Esophagus (tissue), 2 donors: Measurements from ENCODE around the gene MIB2. TPM values are rescaled to one million over a fixed set of nuclear protein-coding genes. Genes with fewer than 3 reads are reported as not detected.
A peak's percentile ranks its signal among the peaks of the same experiment; 100 is the strongest.

Experiments used
- H3K27ac ChIP-seq, 2 donors: one replicate each; pipeline ENCODE4 v1.5.1; 2013; ENCODE audit warnings: low read depth in 2 of 2, mild to moderate bottlenecking in 2 of 2, inconsistent platforms in 1 of 2, low read length in 1 of 2, moderate library complexity in 1 of 2
- H3K27me3 ChIP-seq, 2 donors: one replicate each; pipeline ENCODE4 v1.6.1; 2013; ENCODE audit warnings: low read length in 2 of 2, control low read depth in 1 of 2, mild to moderate bottlenecking in 1 of 2; ENCODE audit not compliant: insufficient read depth in 2 of 2, control insufficient read depth in 1 of 2
- H3K36me3 ChIP-seq, 2 donors: one replicate each; pipeline ENCODE4 v1.6.1; 2013; ENCODE audit warnings: low read length in 1 of 2; ENCODE audit not compliant: control insufficient read depth in 2 of 2, insufficient read depth in 2 of 2
- H3K4me1 ChIP-seq, 2 donors: one replicate each; pipeline ENCODE4 v1.6.1; 2013; ENCODE audit warnings: low read length in 1 of 2; ENCODE audit not compliant: control insufficient read depth in 2 of 2, insufficient read depth in 2 of 2
- H3K4me3 ChIP-seq, 2 donors: one replicate each; pipeline ENCODE4 v1.5.1; 2013; ENCODE audit warnings: low read length in 2 of 2, mild to moderate bottlenecking in 2 of 2, low read depth in 1 of 2, moderate library complexity in 1 of 2
- H3K9me3 ChIP-seq, 2 donors: one replicate each; pipeline ENCODE4 v1.6.1; 2013; ENCODE audit warnings: mild to moderate bottlenecking in 2 of 2, low read depth in 1 of 2, low read length in 1 of 2, moderate library complexity in 1 of 2; ENCODE audit not compliant: control insufficient read depth in 2 of 2, insufficient read depth in 1 of 2
- WGBS, 2 donors: extraction: QIAGEN DNeasy Blood & Tissue Kit; methylation state at CpG; one replicate each; pipeline ENCODE4 v1.1.7; 2013; 5-methylcytosine and 5-hydroxymethylcytosine counted together
- polyA plus RNA-seq, 2 donors: library from polyadenylated mRNA; stranded (reverse); fragments of 200-250 nt; gene quantifications; one replicate each; pipeline ENCODE4 v1.2.3, GENCODE V29; 2013
- donor health status: healthy with polysubstance abuse.
- donor health status: Bipolar disorder and iron deficiency.

The MIB2 gene
- polyA plus RNA-seq, 2 donors: 89.9 to 153 TPM

GRCh38 chr1:1626207-1627141 is 11.2 kb downstream of the MIB2 start:
- peak overlapping the region in 1 of 2 donors; percentile 15 for H3K4me3 ChIP-seq

GRCh38 chr1:1627261-1627828 is 12.0 kb downstream of the MIB2 start:
- 48 to 65% methylated on average over 19 to 37 of the region's 37 CpGs for WGBS, 2 donors
- Histone ChIP-seq H3K4me1 (peaks cover 0 to 36% of the 10 kb centered on the region in 2 donors), H3K9me3 (no peaks in the 10 kb centered on the region), H3K27ac (peak overlapping the region; percentile 81 to 85), H3K4me3 (peak overlapping the region; percentile 0 to 49), H3K36me3 (peaks cover 0 to 29% of the 10 kb centered on the region in 2 donors), H3K27me3 (peaks cover 0 to 9% of the 10 kb centered on the region in 2 donors)

More at GRCh38 chr1:1626207-1627141, 11.2 kb downstream of the MIB2 start:
- H3K9me3 ChIP-seq: no peaks in the 10 kb centered on the region
- H3K4me1 ChIP-seq: peaks cover 0 to 36% of the 10 kb centered on the region in 2 donors
- peaks cover 0 to 3% of the 10 kb centered on the region in 2 donors for H3K27me3 ChIP-seq
- WGBS, 2 donors: 88 to 91% methylated on average over 48 of the region's 48 CpGs
- H3K27ac ChIP-seq: peak overlapping the region; percentile 72 to 78
- peaks cover 0 to 29% of the 10 kb centered on the region in 2 donors for H3K36me3 ChIP-seq

DNA sequence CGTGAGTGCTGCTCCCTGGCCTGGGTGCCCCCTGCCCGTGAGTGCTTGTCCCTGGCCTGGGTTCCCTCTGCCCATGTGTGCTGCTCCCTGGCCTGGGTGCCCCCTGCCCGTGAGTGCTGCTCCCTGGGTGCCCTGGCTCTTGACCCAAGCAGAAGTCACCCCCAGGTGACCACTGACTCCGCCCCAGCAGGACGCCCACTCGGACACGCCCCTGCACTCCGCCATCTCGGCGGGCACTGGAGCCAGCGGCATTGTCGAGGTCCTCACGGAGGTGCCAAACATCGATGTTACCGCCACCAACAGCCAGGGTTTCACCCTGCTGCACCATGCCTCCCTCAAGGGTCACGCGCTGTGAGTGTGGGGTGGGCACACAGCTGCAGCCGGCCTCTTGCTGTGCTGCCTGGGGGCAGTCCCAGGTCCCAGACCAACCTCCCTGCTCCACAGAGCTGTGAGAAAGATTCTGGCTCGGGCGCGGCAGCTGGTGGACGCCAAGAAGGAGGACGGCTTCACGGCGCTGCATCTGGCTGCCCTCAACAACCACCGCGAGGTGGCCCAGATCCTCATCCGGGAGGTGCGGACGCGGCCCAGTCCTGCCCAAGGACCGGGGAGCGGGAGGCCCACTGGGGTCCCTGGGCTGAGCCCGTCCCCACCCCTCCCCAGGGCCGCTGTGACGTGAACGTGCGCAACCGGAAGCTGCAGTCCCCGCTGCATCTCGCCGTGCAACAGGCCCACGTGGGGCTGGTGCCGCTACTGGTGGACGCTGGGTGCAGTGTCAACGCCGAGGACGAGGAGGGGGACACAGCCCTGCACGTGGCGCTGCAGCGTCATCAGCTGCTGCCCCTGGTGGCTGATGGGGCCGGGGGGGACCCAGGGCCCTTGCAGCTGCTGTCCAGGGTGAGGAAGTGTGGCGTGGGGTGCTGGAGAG is 12.8 kb downstream of the MIB2 start:
- peak overlapping the region; percentile 15 to 49 for H3K4me3 ChIP-seq
- peaks cover 0 to 9% of the 10 kb centered on the region in 2 donors for H3K27me3 ChIP-seq
- H3K27ac ChIP-seq: peak overlapping the region; percentile 81 to 85
- 70 to 76% methylated on average over 46 to 53 of the region's 53 CpGs for WGBS, 2 donors
- H3K4me1 ChIP-seq: peaks cover 0 to 36% of the 10 kb centered on the region in 2 donors
- no peaks in the 10 kb centered on the region for H3K9me3 ChIP-seq
- H3K36me3 ChIP-seq: peaks cover 0 to 29% of the 10 kb centered on the region in 2 donors

- Histone ChIP-seq H3K9me3 (no peaks in the 10 kb centered on the region), H3K4me1 (peaks cover 0 to 36% of the 10 kb centered on the region in 2 donors), H3K4me3 (peak overlapping the region; percentile 16 to 49), H3K27me3 (peaks cover 0 to 9% of the 10 kb centered on the region in 2 donors), H3K36me3 (peaks cover 0 to 22% of the 10 kb centered on the region in 2 donors), H3K27ac (peak overlapping the region; percentile 81 to 85)
- WGBS, 2 donors: 32 to 46% methylated on average over 47 to 53 of the region's 53 CpGs
Measured at GRCh38 chr1:1628754-1629429, 13.6 kb downstream of the MIB2 start.

DNA sequence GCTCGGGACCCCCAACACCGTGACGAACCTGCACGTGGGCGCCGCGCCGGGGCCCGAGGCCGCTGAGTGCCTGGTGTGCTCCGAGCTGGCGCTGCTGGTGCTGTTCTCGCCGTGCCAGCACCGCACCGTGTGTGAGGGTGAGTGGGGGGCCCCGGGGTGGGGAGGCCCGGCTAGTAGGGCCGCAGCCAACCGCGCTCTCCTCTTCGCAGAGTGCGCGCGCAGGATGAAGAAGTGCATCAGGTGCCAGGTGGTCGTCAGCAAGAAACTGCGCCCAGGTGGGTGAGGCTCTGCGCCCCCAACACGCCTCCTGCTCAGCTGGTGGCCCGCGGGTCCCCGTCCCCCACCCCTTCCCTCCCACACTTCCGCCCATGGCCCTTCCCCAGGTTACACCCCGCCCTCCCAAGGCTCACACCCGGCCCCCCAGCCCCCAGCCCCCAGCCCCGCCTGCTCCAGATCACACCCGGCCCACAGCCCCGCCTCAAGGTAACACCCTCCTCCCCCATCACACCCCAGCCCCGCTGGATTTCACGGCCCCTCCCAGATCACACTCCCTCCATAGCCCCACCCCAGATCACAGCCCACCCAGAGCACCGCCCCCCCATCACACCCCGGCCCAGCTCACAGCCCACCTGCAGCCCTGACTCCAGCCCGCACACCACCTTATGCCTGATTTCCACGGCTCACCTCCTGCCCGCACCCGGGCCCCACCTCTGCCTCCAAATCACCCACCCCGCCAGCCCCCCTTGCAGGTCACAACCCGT is 14.3 kb downstream of the MIB2 start:
- Histone ChIP-seq H3K36me3 (peaks cover 0 to 16% of the 10 kb centered on the region in 2 donors), H3K4me3 (peak overlapping the region; percentile 16 to 49), H3K27me3 (peaks cover 0 to 9% of the 10 kb centered on the region in 2 donors), H3K27ac (peak overlapping the region; percentile 81 to 85), H3K9me3 (no peaks in the 10 kb centered on the region), H3K4me1 (peaks cover 0 to 32% of the 10 kb centered on the region in 2 donors)
- 36 to 37% methylated on average over 38 to 48 of the region's 48 CpGs for WGBS, 2 donors

DNA sequence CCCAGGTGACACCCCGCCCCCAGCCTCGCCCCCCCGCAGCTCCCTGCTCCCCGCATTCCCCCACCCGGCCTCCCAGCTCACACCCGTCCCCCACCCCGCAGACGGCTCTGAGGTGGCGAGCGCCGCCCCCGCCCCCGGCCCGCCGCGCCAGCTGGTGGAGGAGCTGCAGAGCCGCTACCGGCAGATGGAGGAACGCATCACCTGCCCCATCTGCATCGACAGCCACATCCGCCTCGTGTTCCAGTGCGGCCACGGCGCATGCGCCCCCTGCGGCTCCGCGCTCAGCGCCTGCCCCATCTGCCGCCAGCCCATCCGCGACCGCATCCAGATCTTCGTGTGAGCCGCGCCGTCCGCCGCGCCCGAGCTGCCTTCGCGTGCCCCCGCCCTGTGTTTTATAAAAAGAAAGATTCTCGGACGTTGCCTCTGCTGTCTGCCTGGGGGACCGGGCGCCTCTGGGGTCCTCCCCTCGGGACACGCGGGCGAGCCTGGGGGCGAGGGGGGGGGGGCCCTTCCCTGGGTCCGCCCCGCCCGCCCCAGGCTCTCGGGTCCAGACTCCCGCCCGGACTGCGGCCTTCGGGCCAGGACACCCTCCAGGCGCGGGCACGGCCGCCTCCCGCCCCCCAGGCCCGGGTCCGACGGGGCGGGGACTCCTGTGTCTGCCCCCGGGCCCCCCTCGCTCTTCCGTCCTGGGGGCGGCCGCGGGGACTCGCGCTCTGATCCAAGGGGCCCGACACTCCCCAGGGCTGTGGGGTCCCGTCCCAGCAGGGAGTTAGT is 15.1 kb downstream of the MIB2 start:
- WGBS, 2 donors: 9 to 25% methylated on average over 63 to 81 of the region's 81 CpGs
- H3K4me3 ChIP-seq: peak overlapping the region in 1 of 2 donors; percentile 16
- H3K36me3 ChIP-seq: peaks cover 0 to 10% of the 10 kb centered on the region in 2 donors
- peaks cover 0 to 32% of the 10 kb centered on the region in 2 donors for H3K4me1 ChIP-seq
- H3K27ac ChIP-seq: peak overlapping the region; percentile 56 to 74
- no peaks in the 10 kb centered on the region for H3K9me3 ChIP-seq
- peaks cover 0 to 9% of the 10 kb centered on the region in 2 donors for H3K27me3 ChIP-seq

GRCh38 chr1:1630965-1631781 is 15.9 kb downstream of the MIB2 start:
- Histone ChIP-seq H3K36me3 (peaks cover 0 to 7% of the 10 kb centered on the region in 2 donors), H3K27ac (peak overlapping the region in 1 of 2 donors; percentile 74), H3K27me3 (peaks cover 0 to 9% of the 10 kb centered on the region in 2 donors), H3K9me3 (no peaks in the 10 kb centered on the region), H3K4me3 (peak overlapping the region; percentile 15 to 16), H3K4me1 (peaks cover 0 to 30% of the 10 kb centered on the region in 2 donors)
- 8 to 12% methylated on average over 53 to 79 of the region's 79 CpGs for WGBS, 2 donors
